ENCODE results near the gene TMEM25. TPM values are rescaled to one million over a fixed set of nuclear protein-coding genes. Genes with fewer than 3 reads are reported as not detected.

The TMEM25 gene
- total RNA-seq, 1 experiment from 2014 or later = 13.2 TPM

- Histone ChIP-seq H3K4me3 (ENCODE audit: low read depth, low read length, poor library complexity, severe bottlenecking) (no peak overlapping the region), H3K27ac (ENCODE audit: low read depth, low read length, poor library complexity, severe bottlenecking) (peak overlapping the region; percentile 8), H3K9me3 (ENCODE audit: low read depth, low read length, poor library complexity, severe bottlenecking) (no peaks in the 10 kb centered on the region), H3K27me3 (replicated peaks; ENCODE audit: insufficient read depth, low read depth, low read length, poor library complexity) (no peaks in the 10 kb centered on the region), H3K4me1 (ENCODE audit: insufficient read depth, low read length, poor library complexity, severe bottlenecking) (no peaks in the 10 kb centered on the region), H3K36me3 (ENCODE audit: insufficient read depth, low read length, poor library complexity, severe bottlenecking) (peaks cover 98% of the 10 kb centered on the region)
- BruUV-seq (replicated peaks) = TSS peak; percentile 4
- TF ChIP-seq EZH2 (IDR thresholded peaks at IDR 0.05; ENCODE audit: borderline replicate concordance, low read depth, low read length, poor library complexity, severe bottlenecking) = no peak
- TF ChIP-seq CTCF (conservative IDR thresholded peaks at IDR 0.05; ENCODE audit: low read depth, low read length) = no peak
- ChIA-PET CTCF (no interaction called here), POLR2A (ENCODE audit: low non-redundant PET) (no interaction called here)
- intact Hi-C loops (cut with micrococcal nuclease; ENCODE audit: unreplicated experiment) = no loop called here
- DNase-seq (ENCODE audit: low spot score) = no peak
Measured at GRCh38 chr11:118497831-118498230, 33.2 kb upstream of the TMEM25 start.

GRCh38 chr11:118503216-118503615, 27.8 kb upstream of the TMEM25 start:
- ChIA-PET CTCF (no interaction called here), POLR2A (ENCODE audit: low non-redundant PET) (no interaction called here)
- BruUV-seq (replicated peaks) = no TSS peak
- H3K9me3 ChIP-seq (ENCODE audit: low read depth, low read length, poor library complexity, severe bottlenecking) = no peaks in the 10 kb centered on the region
- H3K4me3 ChIP-seq (ENCODE audit: low read depth, low read length, poor library complexity, severe bottlenecking) = no peak overlapping the region
- no peak overlapping the region for H3K27ac ChIP-seq (ENCODE audit: low read depth, low read length, poor library complexity, severe bottlenecking)
- DNase-seq (ENCODE audit: low spot score) = no peak
- H3K36me3 ChIP-seq (ENCODE audit: insufficient read depth, low read length, poor library complexity, severe bottlenecking) = peaks cover 97% of the 10 kb centered on the region
- intact Hi-C loops (cut with micrococcal nuclease; ENCODE audit: unreplicated experiment) = no loop called here
- H3K4me1 ChIP-seq (ENCODE audit: insufficient read depth, low read length, poor library complexity, severe bottlenecking) = no peaks in the 10 kb centered on the region
- TF ChIP-seq EZH2 (IDR thresholded peaks at IDR 0.05; ENCODE audit: borderline replicate concordance, low read depth, low read length, poor library complexity, severe bottlenecking) = no peak
- no peak for TF ChIP-seq CTCF (conservative IDR thresholded peaks at IDR 0.05; ENCODE audit: low read depth, low read length)
- no peaks in the 10 kb centered on the region for H3K27me3 ChIP-seq (replicated peaks; ENCODE audit: insufficient read depth, low read depth, low read length, poor library complexity)

- H3K4me1 ChIP-seq (ENCODE audit: insufficient read depth, low read length, poor library complexity, severe bottlenecking) = no peaks in the 10 kb centered on the region
- H3K9me3 ChIP-seq (ENCODE audit: low read depth, low read length, poor library complexity, severe bottlenecking) = no peaks in the 10 kb centered on the region
- DNase-seq (ENCODE audit: low spot score) = no peak
- CTCF ChIA-PET = interaction anchor here (0.6 kb wide), 1 partner anchor 226 kb away, joined by 3 read pairs; no protein-coding TSS in a partner anchor
- no peak overlapping the region for H3K4me3 ChIP-seq (ENCODE audit: low read depth, low read length, poor library complexity, severe bottlenecking)
- intact Hi-C loops (cut with micrococcal nuclease; ENCODE audit: unreplicated experiment) = no loop called here
- TF ChIP-seq CTCF (conservative IDR thresholded peaks at IDR 0.05; ENCODE audit: low read depth, low read length) (no peak), EZH2 (IDR thresholded peaks at IDR 0.05; ENCODE audit: borderline replicate concordance, low read depth, low read length, poor library complexity, severe bottlenecking) (no peak)
- no TSS peak for BruUV-seq (replicated peaks)
- H3K27me3 ChIP-seq (replicated peaks; ENCODE audit: insufficient read depth, low read depth, low read length, poor library complexity) = no peaks in the 10 kb centered on the region
- POLR2A ChIA-PET (ENCODE audit: low non-redundant PET) = no interaction called here
- peaks cover 97% of the 10 kb centered on the region for H3K36me3 ChIP-seq (ENCODE audit: insufficient read depth, low read length, poor library complexity, severe bottlenecking)
- H3K27ac ChIP-seq (ENCODE audit: low read depth, low read length, poor library complexity, severe bottlenecking) = no peak overlapping the region
Measured at GRCh38 chr11:118511601-118512000, 19.4 kb upstream of the TMEM25 start.
